Smooth muscle cell (in vitro differentiated cells): ENCODE measurements around the gene PILRA. TPM values are rescaled to one million over a fixed set of nuclear protein-coding genes. Genes with fewer than 3 reads are reported as not detected.

ENCODE experiments used
- DNase-seq: peaks from one replicate; lab custom pipeline; 2025; ENCODE audit not compliant: unreplicated experiment; lab: John Stamatoyannopoulos, UW
- H2AFZ ChIP-seq: fragments of 200-600 bp; sonication (generic); 2 replicates; pipeline ENCODE4 v1.6.0; 2016; ENCODE audit warnings: antibody characterized with exemption, low read depth, mild to moderate bottlenecking
- H3F3A ChIP-seq: fragments of 200-600 bp; sonication (generic); 2 replicates; pipeline ENCODE4 v1.6.0; 2017; ENCODE audit warnings: antibody characterized with exemption, low read depth
- H3K27ac ChIP-seq: fragments of 200-600 bp; sonication (generic); 2 replicates; pipeline ENCODE4 v1.5.1; 2016; ENCODE audit warnings: low read depth, mild to moderate bottlenecking
- H3K27me3 ChIP-seq: fragments of 200-600 bp; sonication (generic); 2 replicates; pipeline ENCODE4 v1.6.1; 2016; ENCODE audit warnings: low read depth, mild to moderate bottlenecking
- H3K36me3 ChIP-seq: fragments of 200-600 bp; sonication (generic); 2 replicates; pipeline ENCODE4 v1.5.1; 2016; ENCODE audit warnings: low read depth
- H3K4me1 ChIP-seq: fragments of 200-600 bp; sonication (generic); 2 replicates; pipeline ENCODE4 v1.5.1; 2016; ENCODE audit warnings: low read depth
- H3K4me2 ChIP-seq: fragments of 200-600 bp; sonication (generic); 2 replicates; pipeline ENCODE4 v1.6.0; 2016; ENCODE audit warnings: mild to moderate bottlenecking
- H3K4me3 ChIP-seq: fragments of 200-600 bp; sonication (generic); 2 replicates; pipeline ENCODE4 v1.5.1; 2016; ENCODE audit warnings: mild to moderate bottlenecking
- H3K79me2 ChIP-seq: fragments of 200-600 bp; sonication (generic); 2 replicates; pipeline ENCODE4 v1.6.0; 2016; ENCODE audit warnings: low read depth, mild to moderate bottlenecking
- H3K9ac ChIP-seq: fragments of 200-600 bp; sonication (generic); 2 replicates; pipeline ENCODE4 v1.6.0; 2016; ENCODE audit warnings: low read depth
- H3K9me3 ChIP-seq: fragments of 200-600 bp; sonication (generic); replicated peaks from 2 replicates; pipeline ENCODE4 v1.5.1; 2016; ENCODE audit warnings: low read depth
- H4K20me1 ChIP-seq: fragments of 200-600 bp; sonication (generic); 2 replicates; pipeline ENCODE4 v1.6.0; 2016; ENCODE audit warnings: low read depth
- WGBS: methylation state at CpG from one replicate; pipeline ENCODE4 v1.1.7; 2016; ENCODE audit warnings: low lambda C conversion rate; 5-methylcytosine and 5-hydroxymethylcytosine counted together
- polyA plus RNA-seq: library from polyadenylated mRNA; unstranded; fragments of >200 nt; fragmentation: Nextera tagmentation; extraction: Ambion mirVana; gene quantifications from 2 replicates; pipeline ENCODE4 v1.2.1, GENCODE V29; 2016
- total RNA-seq: library from RNA; depleted of rRNA; stranded (reverse); fragments of >200 nt; gene quantifications from 2 replicates; pipeline ENCODE4 v1.2.3, GENCODE V29; 2014
- TF ChIP-seq, protein P1 (sequence below): fragments of 200-600 bp; sonication (generic); IDR thresholded peaks from 2 replicates; pipeline ENCODE4 v1.5.1; 2017; ENCODE audit warnings: borderline replicate concordance, mild to moderate bottlenecking, antibody characterized with exemption; ENCODE audit not compliant: insufficient read depth, poor library complexity, severe bottlenecking

PILRA gene
- total and polyA plus RNA-seq, 2 experiments from 2014 or later: 1.4 to 2.0 TPM

GRCh38 chr7:100384628-100385294 is 11.5 kb downstream of the PILRA start:
- H3K9me3 ChIP-seq: no peaks in the 10 kb centered on the region
- no peak overlapping the region for H3K9ac ChIP-seq
- WGBS: 88% methylated on average over 6 of the region's 6 CpGs
- TF ChIP-seq, protein P1, sequence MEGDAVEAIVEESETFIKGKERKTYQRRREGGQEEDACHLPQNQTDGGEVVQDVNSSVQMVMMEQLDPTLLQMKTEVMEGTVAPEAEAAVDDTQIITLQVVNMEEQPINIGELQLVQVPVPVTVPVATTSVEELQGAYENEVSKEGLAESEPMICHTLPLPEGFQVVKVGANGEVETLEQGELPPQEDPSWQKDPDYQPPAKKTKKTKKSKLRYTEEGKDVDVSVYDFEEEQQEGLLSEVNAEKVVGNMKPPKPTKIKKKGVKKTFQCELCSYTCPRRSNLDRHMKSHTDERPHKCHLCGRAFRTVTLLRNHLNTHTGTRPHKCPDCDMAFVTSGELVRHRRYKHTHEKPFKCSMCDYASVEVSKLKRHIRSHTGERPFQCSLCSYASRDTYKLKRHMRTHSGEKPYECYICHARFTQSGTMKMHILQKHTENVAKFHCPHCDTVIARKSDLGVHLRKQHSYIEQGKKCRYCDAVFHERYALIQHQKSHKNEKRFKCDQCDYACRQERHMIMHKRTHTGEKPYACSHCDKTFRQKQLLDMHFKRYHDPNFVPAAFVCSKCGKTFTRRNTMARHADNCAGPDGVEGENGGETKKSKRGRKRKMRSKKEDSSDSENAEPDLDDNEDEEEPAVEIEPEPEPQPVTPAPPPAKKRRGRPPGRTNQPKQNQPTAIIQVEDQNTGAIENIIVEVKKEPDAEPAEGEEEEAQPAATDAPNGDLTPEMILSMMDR: no peak
- no peak overlapping the region for H3K4me3 ChIP-seq
- H2AFZ ChIP-seq: no peak overlapping the region
- no peak overlapping the region for H3K4me2 ChIP-seq
- H3K79me2 ChIP-seq: no peaks in the 10 kb centered on the region
- H3K27ac ChIP-seq: no peak overlapping the region
- H3F3A ChIP-seq: no peaks in the 10 kb centered on the region
- no peak for DNase-seq
- peaks cover 10% of the 10 kb centered on the region for H3K27me3 ChIP-seq
- H4K20me1 ChIP-seq: no peaks in the 10 kb centered on the region
- no peaks in the 10 kb centered on the region for H3K4me1 ChIP-seq
- H3K36me3 ChIP-seq: no peaks in the 10 kb centered on the region

GRCh38 chr7:100386940-100387339 is 13.7 kb downstream of the PILRA start:
- Histone ChIP-seq H3F3A (no peaks in the 10 kb centered on the region), H3K4me2 (no peak overlapping the region), H3K4me3 (no peak overlapping the region), H3K79me2 (no peaks in the 10 kb centered on the region), H3K27ac (no peak overlapping the region), H3K9ac (no peak overlapping the region), H3K4me1 (no peaks in the 10 kb centered on the region), H2AFZ (no peak overlapping the region), H4K20me1 (no peaks in the 10 kb centered on the region), H3K36me3 (no peaks in the 10 kb centered on the region), H3K9me3 (no peaks in the 10 kb centered on the region), H3K27me3 (peaks cover 10% of the 10 kb centered on the region)
- 95% methylated on average over 5 of the region's 5 CpGs for WGBS
- DNase-seq: no peak
- TF ChIP-seq, protein P1: no peak

DNA sequence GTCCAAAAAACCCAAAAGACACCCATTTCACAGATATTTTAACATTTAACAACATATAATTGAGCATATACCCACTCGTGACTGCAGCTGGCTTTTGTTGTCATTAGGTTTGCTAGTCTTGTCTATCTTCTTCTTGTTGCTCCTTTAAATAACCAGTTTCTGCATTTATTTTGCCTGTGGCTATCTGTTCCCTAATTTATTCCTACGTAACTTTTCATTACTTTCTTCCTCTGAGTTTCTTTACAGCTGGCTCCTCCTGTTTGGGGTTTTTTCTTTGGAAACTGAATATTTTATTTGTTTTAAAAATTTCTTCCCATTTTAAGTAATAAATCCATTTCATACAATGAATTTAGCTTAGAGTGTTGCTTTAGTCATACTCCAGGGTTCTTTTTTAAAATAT is 14.4 kb downstream of the PILRA start:
- Histone ChIP-seq H3K9me3 (no peaks in the 10 kb centered on the region), H3K27me3 (peaks cover 10% of the 10 kb centered on the region), H3F3A (no peaks in the 10 kb centered on the region), H2AFZ (no peak overlapping the region), H3K79me2 (no peaks in the 10 kb centered on the region), H3K36me3 (no peaks in the 10 kb centered on the region), H3K4me2 (no peak overlapping the region), H4K20me1 (no peaks in the 10 kb centered on the region), H3K4me3 (no peak overlapping the region), H3K27ac (no peak overlapping the region), H3K4me1 (no peaks in the 10 kb centered on the region), H3K9ac (no peak overlapping the region)
- TF ChIP-seq, protein P1: no peak
- no peak for DNase-seq
- WGBS: 70% methylated on average over 2 of the region's 2 CpGs
